ENCODE results near the gene GSX1. TPM values are rescaled to one million over a fixed set of nuclear protein-coding genes. Genes with fewer than 3 reads are reported as not detected.
A peak's percentile ranks its signal among the peaks of the same experiment; 100 is the strongest.

The GSX1 gene
- total RNA-seq, 1 donor from 2014 or later, result not detected

GRCh38 chr13:27825072-27825471 lies 32.8 kb downstream of the GSX1 start:
- intact Hi-C loops (cut with micrococcal nuclease), result loop anchor here (5.0 kb wide), 1 partner anchor 343 kb away; no protein-coding TSS in a partner anchor
- Mint-ChIP-seq H3K27me3 (ENCODE audit: insufficient read depth) (peaks cover 46% of the 10 kb centered on the region), H3K4me3 (no peak overlapping the region), H3K4me1 (ENCODE audit: low read depth) (no peaks in the 10 kb centered on the region), H3K27ac (no peak overlapping the region), H3K36me3 (ENCODE audit: low read depth) (no peaks in the 10 kb centered on the region), H3K9me3 (no peaks in the 10 kb centered on the region)
- no peak for DNase-seq (ENCODE audit: low spot score)

GRCh38 chr13:27826379-27827353 lies 34.4 kb downstream of the GSX1 start:
- peak; percentile 52 for DNase-seq (ENCODE audit: low spot score)

GRCh38 chr13:27827646-27828045 lies 35.4 kb downstream of the GSX1 start:
- Mint-ChIP-seq H3K27ac (no peak overlapping the region), H3K4me3 (no peak overlapping the region), H3K36me3 (ENCODE audit: low read depth) (no peaks in the 10 kb centered on the region), H3K9me3 (no peaks in the 10 kb centered on the region), H3K4me1 (ENCODE audit: low read depth) (no peaks in the 10 kb centered on the region), H3K27me3 (ENCODE audit: insufficient read depth) (peaks cover 42% of the 10 kb centered on the region)
- DNase-seq (ENCODE audit: low spot score), result no peak
- intact Hi-C loops (cut with micrococcal nuclease), result loop anchor here (2.0 to 5.0 kb wide), 2 partner anchors 35 to 345 kb away; partner anchors contain the start of gene GSX1

More at GRCh38 chr13:27826379-27827353, 34.4 kb downstream of the GSX1 start:
- peaks cover 50% of the 10 kb centered on the region for H3K27me3 Mint-ChIP-seq (ENCODE audit: insufficient read depth)
- no peaks in the 10 kb centered on the region for H3K36me3 Mint-ChIP-seq (ENCODE audit: low read depth)
- intact Hi-C loops (cut with micrococcal nuclease), result loop anchor here (1.0 to 5.0 kb wide), 8 partner anchors 34 to 841 kb away; partner anchors contain the start of gene GSX1
- H3K27ac Mint-ChIP-seq, result no peak overlapping the region
- no peaks in the 10 kb centered on the region for H3K4me1 Mint-ChIP-seq (ENCODE audit: low read depth)
- no peaks in the 10 kb centered on the region for H3K9me3 Mint-ChIP-seq
- H3K4me3 Mint-ChIP-seq, result no peak overlapping the region

- H3K36me3 Mint-ChIP-seq (ENCODE audit: low read depth), result no peaks in the 10 kb centered on the region
- no peaks in the 10 kb centered on the region for H3K4me1 Mint-ChIP-seq (ENCODE audit: low read depth)
- peak; percentile 49 for DNase-seq (ENCODE audit: low spot score)
- H3K27ac Mint-ChIP-seq, result no peak overlapping the region
- H3K27me3 Mint-ChIP-seq (ENCODE audit: insufficient read depth), result peaks cover 30% of the 10 kb centered on the region
- H3K4me3 Mint-ChIP-seq, result no peak overlapping the region
- intact Hi-C loops (cut with micrococcal nuclease), result loop anchor here (1.0 kb wide), 1 partner anchor 154 kb away; no protein-coding TSS in a partner anchor
- H3K9me3 Mint-ChIP-seq, result no peaks in the 10 kb centered on the region
Observed at GRCh38 chr13:27830010-27830409, 37.7 kb downstream of the GSX1 start.

- peaks cover 24% of the 10 kb centered on the region for H3K27me3 Mint-ChIP-seq (ENCODE audit: insufficient read depth)
- intact Hi-C loops (cut with micrococcal nuclease), result no loop called here
- no peak overlapping the region for H3K4me3 Mint-ChIP-seq
- no peaks in the 10 kb centered on the region for H3K4me1 Mint-ChIP-seq (ENCODE audit: low read depth)
- no peaks in the 10 kb centered on the region for H3K36me3 Mint-ChIP-seq (ENCODE audit: low read depth)
- no peak overlapping the region for H3K27ac Mint-ChIP-seq
- no peak for DNase-seq (ENCODE audit: low spot score)
- H3K9me3 Mint-ChIP-seq, result no peaks in the 10 kb centered on the region
Observed at GRCh38 chr13:27833206-27833605, 40.9 kb downstream of the GSX1 start.

GRCh38 chr13:27834095-27834494 lies 41.8 kb downstream of the GSX1 start:
- Mint-ChIP-seq H3K9me3 (no peaks in the 10 kb centered on the region), H3K27me3 (ENCODE audit: insufficient read depth) (peaks cover 23% of the 10 kb centered on the region), H3K36me3 (ENCODE audit: low read depth) (no peaks in the 10 kb centered on the region), H3K4me1 (ENCODE audit: low read depth) (no peaks in the 10 kb centered on the region), H3K4me3 (no peak overlapping the region), H3K27ac (no peak overlapping the region)
- intact Hi-C loops (cut with micrococcal nuclease), result no loop called here
- no peak for DNase-seq (ENCODE audit: low spot score)

GRCh38 chr13:27835799-27836198 lies 43.5 kb downstream of the GSX1 start:
- no peaks in the 10 kb centered on the region for H3K4me1 Mint-ChIP-seq (ENCODE audit: low read depth)
- DNase-seq (ENCODE audit: low spot score), result no peak
- intact Hi-C loops (cut with micrococcal nuclease), result no loop called here
- peaks cover 18% of the 10 kb centered on the region for H3K27me3 Mint-ChIP-seq (ENCODE audit: insufficient read depth)
- H3K9me3 Mint-ChIP-seq, result no peaks in the 10 kb centered on the region
- H3K36me3 Mint-ChIP-seq (ENCODE audit: low read depth), result no peaks in the 10 kb centered on the region
- no peak overlapping the region for H3K4me3 Mint-ChIP-seq
- H3K27ac Mint-ChIP-seq, result no peak overlapping the region

GRCh38 chr13:27839809-27840467 lies 47.7 kb downstream of the GSX1 start:
- DNase-seq (ENCODE audit: low spot score), result no peak
- intact Hi-C loops (cut with micrococcal nuclease), result no loop called here
- Mint-ChIP-seq H3K4me3 (no peak overlapping the region), H3K27ac (no peak overlapping the region), H3K36me3 (ENCODE audit: low read depth) (no peaks in the 10 kb centered on the region), H3K27me3 (ENCODE audit: insufficient read depth) (peaks cover 18% of the 10 kb centered on the region), H3K4me1 (ENCODE audit: low read depth) (no peaks in the 10 kb centered on the region), H3K9me3 (no peaks in the 10 kb centered on the region)

GRCh38 chr13:27842571-27842970 lies 50.3 kb downstream of the GSX1 start:
- Mint-ChIP-seq H3K4me1 (ENCODE audit: low read depth) (no peaks in the 10 kb centered on the region), H3K4me3 (no peak overlapping the region), H3K9me3 (no peaks in the 10 kb centered on the region), H3K36me3 (ENCODE audit: low read depth) (no peaks in the 10 kb centered on the region), H3K27me3 (ENCODE audit: insufficient read depth) (peaks cover 16% of the 10 kb centered on the region), H3K27ac (no peak overlapping the region)
- intact Hi-C loops (cut with micrococcal nuclease), result no loop called here
- no peak for DNase-seq (ENCODE audit: low spot score)

Other genes starting within 250 kb of the GSX1 start
- gene LNX2, start 172.0 kb upstream of the GSX1 start, total RNA-seq, result 4.1 and 4.5 TPM in 2 replicates
- 127 and 133 TPM in 2 replicates for gene POLR1D, start 170.6 kb upstream of the GSX1 start, total RNA-seq
- gene PDX1, start 127.5 kb downstream of the GSX1 start, total RNA-seq, result not detected in 2 replicates
- not detected in 2 replicates for gene CDX2, start 176.8 kb downstream of the GSX1 start, total RNA-seq
- gene URAD, start 196.2 kb downstream of the GSX1 start, total RNA-seq, result not detected in 2 replicates